HG03575 (cell line): ENCODE data around the gene PRR14L.
"Not testable (repeated sequence)": the region's sequence is repeated elsewhere in the genome, so short reads cannot be mapped to it uniquely, and the experiment has no call there.

ENCODE experiments used
- ATAC-seq: cut with Tn5 transposase; IDR thresholded peaks from one replicate; pipeline ENCODE4 v1.9.1; 2021; ENCODE audit not compliant: unreplicated experiment, insufficient number of reproducible peaks, low FRiP score; ENCODE audit errors: extremely low read depth

The PRR14L gene

GRCh38 chr22:31749636-31750364 is at the start of gene PRR14L:
Gene PRR14L (minus strand): TSS chr22:31750132. CDS start chr22:31738860, 11,272 bp downstream.
- no peak for ATAC-seq

- ATAC-seq = not testable (repeated sequence)
Observed at GRCh38 chr22:31799358-31799757, 49.4 kb upstream of the PRR14L start.

GRCh38 chr22:31790240-31790639 is 40.3 kb upstream of the PRR14L start:
- ATAC-seq = no peak

GRCh38 chr22:31789803-31790202 is 39.9 kb upstream of the PRR14L start:
- ATAC-seq = no peak

- ATAC-seq = no peak
Observed at GRCh38 chr22:31776231-31776630, 26.3 kb upstream of the PRR14L start.

GRCh38 chr22:31773416-31773815 is 23.5 kb upstream of the PRR14L start:
- no peak for ATAC-seq

- ATAC-seq = no peak
Observed at GRCh38 chr22:31768422-31769059, 18.6 kb upstream of the PRR14L start.

- ATAC-seq = no peak
Observed at GRCh38 chr22:31764785-31765184, 14.9 kb upstream of the PRR14L start.

- not testable (repeated sequence) for ATAC-seq
Observed at GRCh38 chr22:31758860-31759259, 8.9 kb upstream of the PRR14L start.

GRCh38 chr22:31757265-31757664 is 7.3 kb upstream of the PRR14L start:
- no peak for ATAC-seq

- no peak for ATAC-seq
Observed at GRCh38 chr22:31754813-31755212, 4.9 kb upstream of the PRR14L start.

- ATAC-seq = no peak
Observed at GRCh38 chr22:31753634-31754501, 3.9 kb upstream of the PRR14L start, which contains the start of gene DEPDC5. Gene DEPDC5 (plus strand): TSS chr22:31754019. CDS start chr22:31754922, 903 bp downstream.

GRCh38 chr22:31753005-31753633 is 3.2 kb upstream of the PRR14L start:
- ATAC-seq = no peak

- ATAC-seq = no peak
Observed at GRCh38 chr22:31752096-31752847, 2.3 kb upstream of the PRR14L start.

GRCh38 chr22:31750365-31751284 is 693 bp upstream of the PRR14L start:
- ATAC-seq = no peak

- ATAC-seq = no peak
Observed at GRCh38 chr22:31748490-31748889, 1.4 kb downstream of the PRR14L start.

- ATAC-seq = no peak
Observed at GRCh38 chr22:31747441-31747840, 2.5 kb downstream of the PRR14L start.

- ATAC-seq = no peak
Observed at GRCh38 chr22:31743871-31744270, 6.1 kb downstream of the PRR14L start.
